Suprapubic skin (tissue), 4 donors: Measurements from ENCODE around the gene OLFM3. TPM values are rescaled to one million over a fixed set of nuclear protein-coding genes. Genes with fewer than 3 reads are reported as not detected.

Source experiments
- DNase-seq, 2 donors: peaks; one replicate each; pipeline ENCODE4 v3.0.0-alpha.2; 2019; ENCODE audit warnings: low spot score in 2 of 2
- H3K27ac ChIP-seq: fragments of 200-600 bp; sonication (generic); one replicate; pipeline ENCODE4 v1.5.1; 2019
- H3K27me3 ChIP-seq: fragments of 200-600 bp; sonication (generic); one replicate; pipeline ENCODE4 v1.5.1; 2019
- H3K36me3 ChIP-seq: fragments of 200-600 bp; sonication (generic); one replicate; pipeline ENCODE4 v1.5.1; 2019
- H3K4me1 ChIP-seq: fragments of 200-600 bp; sonication (generic); one replicate; pipeline ENCODE4 v1.5.1; 2019
- H3K4me3 ChIP-seq: fragments of 200-600 bp; sonication (generic); one replicate; pipeline ENCODE4 v1.5.1; 2019; ENCODE audit warnings: mild to moderate bottlenecking
- H3K9me3 ChIP-seq: fragments of 200-600 bp; sonication (generic); one replicate; pipeline ENCODE4 v1.5.1; 2019
- CTCF ChIP-seq, 2 donors: fragments of 200-600 bp in 1 of 2; fragments of 450-650 bp in 1 of 2; sonication (generic) in 1 of 2; IDR thresholded peaks; one replicate each; pipeline ENCODE4 v1.5.1; 2016 to 2019; ENCODE audit warnings: antibody characterized with exemption in 2 of 2, mild to moderate bottlenecking in 1 of 2, moderate library complexity in 1 of 2
- EP300 ChIP-seq: sonication (generic); formaldehyde crosslinking; IDR thresholded peaks from one replicate; pipeline ENCODE4 v1.6.1; 2017; ENCODE audit warnings: antibody characterized with exemption
- POLR2A ChIP-seq, 2 donors: fragments of 450-650 bp; IDR thresholded peaks; one replicate each; pipeline ENCODE4 v1.6.1; 2017; ENCODE audit warnings: antibody characterized with exemption in 2 of 2, mild to moderate bottlenecking in 2 of 2, moderate library complexity in 2 of 2
- POLR2AphosphoS5 ChIP-seq, 3 donors: sonication (generic); formaldehyde crosslinking; IDR thresholded peaks; one replicate each; pipeline ENCODE4 v1.6.1; 2017; ENCODE audit warnings: antibody characterized with exemption in 3 of 3
- WGBS: methylation state at CpG from one replicate; pipeline ENCODE4 v1.1.5; 2018; 5-methylcytosine and 5-hydroxymethylcytosine counted together
- total RNA-seq, 4 donors: library from RNA; depleted of rRNA; stranded (reverse); fragments of >200 nt; gene quantifications; one replicate each; pipeline ENCODE4 v1.1.0, GENCODE V29; 2016

Gene OLFM3
- total RNA-seq, 4 donors from 2014 or later, result not detected

GRCh38 chr1:101928829-101929228 is 67.9 kb downstream of the OLFM3 start:
- Histone ChIP-seq H3K27me3 (no peaks in the 10 kb centered on the region), H3K4me1 (no peaks in the 10 kb centered on the region), H3K9me3 (no peaks in the 10 kb centered on the region), H3K4me3 (no peak overlapping the region), H3K36me3 (no peaks in the 10 kb centered on the region), H3K27ac (no peak overlapping the region)
- DNase-seq, result no peak
- no peak for TF ChIP-seq EP300
- TF ChIP-seq CTCF (IDR thresholded peaks at IDR 0.05), result no peak
- no peak for TF ChIP-seq POLR2A (IDR thresholded peaks at IDR 0.05)
- TF ChIP-seq POLR2AphosphoS5 (IDR thresholded peaks at IDR 0.05), result no peak
- WGBS, result 67% methylated on average over 1 of the region's 1 CpG

GRCh38 chr1:101924700-101925099 is 72.0 kb downstream of the OLFM3 start:
- TF ChIP-seq EP300 (no peak), CTCF (IDR thresholded peaks at IDR 0.05) (no peak), POLR2AphosphoS5 (IDR thresholded peaks at IDR 0.05) (no peak), POLR2A (IDR thresholded peaks at IDR 0.05) (no peak)
- Histone ChIP-seq H3K27ac (no peak overlapping the region), H3K27me3 (no peaks in the 10 kb centered on the region), H3K9me3 (no peaks in the 10 kb centered on the region), H3K4me1 (no peaks in the 10 kb centered on the region), H3K36me3 (no peaks in the 10 kb centered on the region), H3K4me3 (no peak overlapping the region)
- DNase-seq, result no peak

GRCh38 chr1:101920577-101920976 is 76.1 kb downstream of the OLFM3 start:
- Histone ChIP-seq H3K36me3 (no peaks in the 10 kb centered on the region), H3K4me1 (no peaks in the 10 kb centered on the region), H3K27me3 (no peaks in the 10 kb centered on the region), H3K27ac (no peak overlapping the region), H3K9me3 (no peaks in the 10 kb centered on the region), H3K4me3 (no peak overlapping the region)
- WGBS, result 43% methylated on average over 1 of the region's 1 CpG
- TF ChIP-seq EP300, result no peak
- no peak for TF ChIP-seq POLR2AphosphoS5 (IDR thresholded peaks at IDR 0.05)
- TF ChIP-seq CTCF (IDR thresholded peaks at IDR 0.05), result no peak
- no peak for TF ChIP-seq POLR2A (IDR thresholded peaks at IDR 0.05)
- DNase-seq, result no peak

- Histone ChIP-seq H3K27ac (no peak overlapping the region), H3K27me3 (no peaks in the 10 kb centered on the region), H3K36me3 (no peaks in the 10 kb centered on the region), H3K4me1 (no peaks in the 10 kb centered on the region), H3K9me3 (no peaks in the 10 kb centered on the region), H3K4me3 (no peak overlapping the region)
- 79% methylated on average over 1 of the region's 1 CpG for WGBS
- TF ChIP-seq CTCF (IDR thresholded peaks at IDR 0.05), result no peak
- no peak for TF ChIP-seq POLR2AphosphoS5 (IDR thresholded peaks at IDR 0.05)
- no peak for TF ChIP-seq POLR2A (IDR thresholded peaks at IDR 0.05)
- no peak for DNase-seq
Observed at GRCh38 chr1:101918277-101918676, 78.4 kb downstream of the OLFM3 start.

- H3K4me3 ChIP-seq, result no peak overlapping the region
- H3K27me3 ChIP-seq, result no peaks in the 10 kb centered on the region
- 40% methylated on average over 5 of the region's 5 CpGs for WGBS
- DNase-seq, result no peak
- H3K36me3 ChIP-seq, result no peaks in the 10 kb centered on the region
- no peak overlapping the region for H3K27ac ChIP-seq
- no peaks in the 10 kb centered on the region for H3K9me3 ChIP-seq
- H3K4me1 ChIP-seq, result no peaks in the 10 kb centered on the region
- TF ChIP-seq EP300, result no peak
- TF ChIP-seq POLR2A (IDR thresholded peaks at IDR 0.05), result no peak
- TF ChIP-seq POLR2AphosphoS5 (IDR thresholded peaks at IDR 0.05), result no peak
- no peak for TF ChIP-seq CTCF (IDR thresholded peaks at IDR 0.05)
Observed at GRCh38 chr1:101915597-101915996, 81.1 kb downstream of the OLFM3 start.
